NCI-H774 (cell line): ENCODE measurements around the gene GLG1.
"Not testable (repeated sequence)": the region's sequence is repeated elsewhere in the genome, so short reads cannot be mapped to it uniquely, and the experiment has no call there.

Experiments
- DNase-seq: peaks from one replicate; lab custom pipeline; 2025; lab: John Stamatoyannopoulos, UW

Gene GLG1

GRCh38 chr16:74443624-74444346 is 163.1 kb downstream of the GLG1 start:
- DNase-seq: not testable (repeated sequence)

- DNase-seq: no peak
These were observed 167.2 kb downstream of the GLG1 start for GRCh38 chr16:74439685-74440084.

GRCh38 chr16:74438492-74438979 is 168.4 kb downstream of the GLG1 start:
- DNase-seq: no peak

GRCh38 chr16:74431516-74431915 is 175.4 kb downstream of the GLG1 start:
- DNase-seq: no peak

GRCh38 chr16:74430036-74430712 is 176.7 kb downstream of the GLG1 start:
- DNase-seq: not testable (repeated sequence)

- DNase-seq: not testable (repeated sequence)
These were observed 178.4 kb downstream of the GLG1 start for GRCh38 chr16:74428493-74428892.

GRCh38 chr16:74425751-74426150 is 181.2 kb downstream of the GLG1 start:
- not testable (repeated sequence) for DNase-seq

GRCh38 chr16:74423721-74424120 is 183.2 kb downstream of the GLG1 start:
- not testable (repeated sequence) for DNase-seq

GRCh38 chr16:74422086-74422485 is 184.8 kb downstream of the GLG1 start:
- not testable (repeated sequence) for DNase-seq

- DNase-seq: not testable (repeated sequence)
These were observed 185.5 kb downstream of the GLG1 start for GRCh38 chr16:74421482-74421785.

- DNase-seq: not testable (repeated sequence)
These were observed 186.1 kb downstream of the GLG1 start, which contains the start of gene CLEC18B for GRCh38 chr16:74420612-74421481. CLEC18B (minus strand) TSS chr16:74421478; CDS start chr16:74421270, 208 bp downstream.

- not testable (repeated sequence) for DNase-seq
These were observed 187.1 kb downstream of the GLG1 start for GRCh38 chr16:74419811-74420210.

- DNase-seq: not testable (repeated sequence)
These were observed 189.0 kb downstream of the GLG1 start for GRCh38 chr16:74417897-74418296.

- DNase-seq: not testable (repeated sequence)
These were observed 193.0 kb downstream of the GLG1 start for GRCh38 chr16:74413920-74414319.

GRCh38 chr16:74413485-74413884 is 193.4 kb downstream of the GLG1 start:
- not testable (repeated sequence) for DNase-seq

GRCh38 chr16:74412775-74413390 is 194.0 kb downstream of the GLG1 start:
- DNase-seq: not testable (repeated sequence)

- DNase-seq: not testable (repeated sequence)
These were observed 194.7 kb downstream of the GLG1 start for GRCh38 chr16:74412138-74412774.

- DNase-seq: not testable (repeated sequence)
These were observed 195.9 kb downstream of the GLG1 start for GRCh38 chr16:74410981-74411380.

GRCh38 chr16:74410057-74410957 is 196.6 kb downstream of the GLG1 start:
- DNase-seq: not testable (repeated sequence)
